ENCODE measurements around the gene SLC39A9.

SLC39A9 gene

GRCh38 chr14:69398053-69398817 lies at the start of gene SLC39A9, which contains the start of gene ERH:
Gene SLC39A9, plus strand, starts transcription at chr14:69398692. Its CDS starts 678 bp downstream, at chr14:69399370.
Gene ERH, minus strand, starts transcription at chr14:69398299. Its CDS starts 66 bp downstream, at chr14:69398233.
- Mint-ChIP-seq H3K36me3 (ENCODE audit: low read depth) (peaks cover 49% of the 10 kb centered on the region), H3K4me1 (ENCODE audit: low read depth) (peaks cover 51% of the 10 kb centered on the region), H3K4me3 (peak within 1 kb of the TSS; percentile 96), H3K27me3 (ENCODE audit: low read depth) (no peaks in the 10 kb centered on the region), H3K9me3 (no peaks in the 10 kb centered on the region), H3K27ac (peak within 1 kb of the TSS; percentile 100)

- Mint-ChIP-seq H3K4me1 (ENCODE audit: low read depth) (peaks cover 13% of the 10 kb centered on the region), H3K27ac (no peak overlapping the region), H3K4me3 (no peak overlapping the region), H3K36me3 (ENCODE audit: low read depth) (peaks cover under 1% of the 10 kb centered on the region), H3K27me3 (ENCODE audit: low read depth) (peaks cover 7% of the 10 kb centered on the region), H3K9me3 (no peaks in the 10 kb centered on the region)
Observed at GRCh38 chr14:69349091-69349777, 49.3 kb upstream of the SLC39A9 start.

- peaks cover 7% of the 10 kb centered on the region for H3K27me3 Mint-ChIP-seq (ENCODE audit: low read depth)
- peaks cover 21% of the 10 kb centered on the region for H3K4me1 Mint-ChIP-seq (ENCODE audit: low read depth)
- H3K27ac Mint-ChIP-seq = no peak overlapping the region
- H3K4me3 Mint-ChIP-seq = no peak overlapping the region
- peaks cover 4% of the 10 kb centered on the region for H3K36me3 Mint-ChIP-seq (ENCODE audit: low read depth)
- no peaks in the 10 kb centered on the region for H3K9me3 Mint-ChIP-seq
Observed at GRCh38 chr14:69350892-69351291, 47.6 kb upstream of the SLC39A9 start.

- Mint-ChIP-seq H3K27me3 (ENCODE audit: low read depth) (peaks cover 7% of the 10 kb centered on the region), H3K4me1 (ENCODE audit: low read depth) (peaks cover 21% of the 10 kb centered on the region), H3K9me3 (no peaks in the 10 kb centered on the region), H3K36me3 (ENCODE audit: low read depth) (peaks cover 4% of the 10 kb centered on the region), H3K4me3 (no peak overlapping the region), H3K27ac (peak overlapping the region; percentile 15)
Observed at GRCh38 chr14:69351385-69351784, 47.1 kb upstream of the SLC39A9 start.

GRCh38 chr14:69351911-69352310 lies 46.6 kb upstream of the SLC39A9 start:
- Mint-ChIP-seq H3K36me3 (ENCODE audit: low read depth) (peaks cover 4% of the 10 kb centered on the region), H3K4me3 (no peak overlapping the region), H3K27ac (no peak overlapping the region), H3K4me1 (ENCODE audit: low read depth) (peaks cover 21% of the 10 kb centered on the region), H3K27me3 (ENCODE audit: low read depth) (peaks cover 7% of the 10 kb centered on the region), H3K9me3 (no peaks in the 10 kb centered on the region)

GRCh38 chr14:69353168-69353567 lies 45.3 kb upstream of the SLC39A9 start:
- Mint-ChIP-seq H3K36me3 (ENCODE audit: low read depth) (peaks cover 4% of the 10 kb centered on the region), H3K9me3 (no peaks in the 10 kb centered on the region), H3K4me1 (ENCODE audit: low read depth) (peaks cover 21% of the 10 kb centered on the region), H3K4me3 (no peak overlapping the region), H3K27me3 (ENCODE audit: low read depth) (no peaks in the 10 kb centered on the region), H3K27ac (peak overlapping the region; percentile 36)

- Mint-ChIP-seq H3K4me3 (peak overlapping the region; percentile 77), H3K27me3 (ENCODE audit: low read depth) (peaks cover 5% of the 10 kb centered on the region), H3K4me1 (ENCODE audit: low read depth) (peaks cover 28% of the 10 kb centered on the region), H3K36me3 (ENCODE audit: low read depth) (peaks cover 6% of the 10 kb centered on the region), H3K9me3 (no peaks in the 10 kb centered on the region), H3K27ac (peak overlapping the region; percentile 95)
Observed at GRCh38 chr14:69354383-69355153, 43.9 kb upstream of the SLC39A9 start.

GRCh38 chr14:69355154-69355597 lies 43.3 kb upstream of the SLC39A9 start:
- Mint-ChIP-seq H3K4me3 (peak overlapping the region; percentile 21), H3K4me1 (ENCODE audit: low read depth) (peaks cover 28% of the 10 kb centered on the region), H3K27ac (peak overlapping the region; percentile 95), H3K36me3 (ENCODE audit: low read depth) (peaks cover 6% of the 10 kb centered on the region), H3K27me3 (ENCODE audit: low read depth) (peaks cover 5% of the 10 kb centered on the region), H3K9me3 (no peaks in the 10 kb centered on the region)

GRCh38 chr14:69355607-69356281 lies 42.7 kb upstream of the SLC39A9 start:
- Mint-ChIP-seq H3K27me3 (ENCODE audit: low read depth) (peaks cover 5% of the 10 kb centered on the region), H3K4me1 (ENCODE audit: low read depth) (peaks cover 28% of the 10 kb centered on the region), H3K27ac (peak overlapping the region; percentile 95), H3K36me3 (ENCODE audit: low read depth) (peaks cover 6% of the 10 kb centered on the region), H3K9me3 (no peaks in the 10 kb centered on the region), H3K4me3 (peak overlapping the region; percentile 21)

GRCh38 chr14:69356903-69357543 lies 41.5 kb upstream of the SLC39A9 start:
- H3K4me1 Mint-ChIP-seq (ENCODE audit: low read depth) = peaks cover 22% of the 10 kb centered on the region
- no peak overlapping the region for H3K27ac Mint-ChIP-seq

GRCh38 chr14:69357544-69358200 lies 40.8 kb upstream of the SLC39A9 start:
- Mint-ChIP-seq H3K27ac (no peak overlapping the region), H3K36me3 (ENCODE audit: low read depth) (peaks cover 6% of the 10 kb centered on the region), H3K4me1 (ENCODE audit: low read depth) (peaks cover 22% of the 10 kb centered on the region), H3K9me3 (no peaks in the 10 kb centered on the region), H3K4me3 (no peak overlapping the region), H3K27me3 (ENCODE audit: low read depth) (peaks cover 5% of the 10 kb centered on the region)

More at GRCh38 chr14:69356903-69357543, 41.5 kb upstream of the SLC39A9 start:
- Mint-ChIP-seq H3K27me3 (ENCODE audit: low read depth) (peaks cover 5% of the 10 kb centered on the region), H3K4me3 (no peak overlapping the region), H3K36me3 (ENCODE audit: low read depth) (peaks cover 6% of the 10 kb centered on the region), H3K9me3 (no peaks in the 10 kb centered on the region)

GRCh38 chr14:69358233-69358963 lies 40.1 kb upstream of the SLC39A9 start:
- H3K4me1 Mint-ChIP-seq (ENCODE audit: low read depth) = peaks cover 21% of the 10 kb centered on the region
- no peak overlapping the region for H3K4me3 Mint-ChIP-seq
- H3K27ac Mint-ChIP-seq = no peak overlapping the region
- H3K9me3 Mint-ChIP-seq = no peaks in the 10 kb centered on the region
- peaks cover 5% of the 10 kb centered on the region for H3K27me3 Mint-ChIP-seq (ENCODE audit: low read depth)
- H3K36me3 Mint-ChIP-seq (ENCODE audit: low read depth) = peaks cover 6% of the 10 kb centered on the region

GRCh38 chr14:69358966-69359365 lies 39.5 kb upstream of the SLC39A9 start:
- Mint-ChIP-seq H3K4me3 (no peak overlapping the region), H3K4me1 (ENCODE audit: low read depth) (peaks cover 18% of the 10 kb centered on the region), H3K36me3 (ENCODE audit: low read depth) (peaks cover 6% of the 10 kb centered on the region), H3K9me3 (no peaks in the 10 kb centered on the region), H3K27me3 (ENCODE audit: low read depth) (peaks cover 5% of the 10 kb centered on the region), H3K27ac (no peak overlapping the region)
